ENCODE data around the gene AP4E1.
"Not testable (repeated sequence)": the region's sequence is repeated elsewhere in the genome, so short reads cannot be mapped to it uniquely, and the experiment has no call there.

AP4E1 gene

DNA sequence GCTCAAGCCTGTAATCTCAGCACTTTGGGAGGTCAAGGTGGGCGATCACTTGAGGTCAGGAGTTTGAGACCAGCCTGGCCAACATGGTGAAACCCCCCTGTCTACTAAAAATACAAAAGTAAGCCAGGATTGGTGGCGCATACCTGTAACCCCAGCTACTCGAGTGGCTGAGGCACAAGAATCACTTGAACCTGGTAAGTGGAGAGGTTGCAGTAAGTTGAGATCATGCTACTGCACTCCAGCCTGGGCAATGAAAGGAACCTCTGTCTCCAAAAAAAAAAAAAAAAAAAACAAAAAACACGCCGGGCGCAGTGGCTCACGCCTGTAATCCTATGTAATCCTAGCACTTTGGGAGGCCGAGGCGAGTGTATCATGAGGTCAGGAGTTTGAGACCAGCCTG, 18.9 kb upstream of the AP4E1 start:
- no peak for DNase-seq (ENCODE audit: low read depth in 2 of 2)

DNA sequence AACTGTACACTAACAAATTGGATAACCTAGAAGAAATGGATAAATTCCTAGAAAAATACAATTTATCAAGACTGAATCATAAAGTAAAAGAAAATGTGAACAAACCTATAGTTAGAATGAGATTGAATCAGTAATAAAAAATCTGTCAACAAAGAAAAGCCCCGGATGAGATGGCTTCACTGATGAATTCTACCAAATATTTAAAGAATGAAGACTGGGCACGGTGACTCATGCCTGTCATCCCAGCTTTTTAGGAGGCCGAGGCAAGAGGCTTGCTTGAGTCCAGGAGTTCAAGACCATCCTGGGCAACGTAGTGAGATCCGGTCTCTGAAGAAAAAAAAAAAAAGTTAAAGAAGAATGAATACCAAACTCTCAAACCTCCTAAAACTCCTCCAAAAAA, 17.7 kb upstream of the AP4E1 start:
- no peak for DNase-seq (ENCODE audit: low read depth in 2 of 2)

DNA sequence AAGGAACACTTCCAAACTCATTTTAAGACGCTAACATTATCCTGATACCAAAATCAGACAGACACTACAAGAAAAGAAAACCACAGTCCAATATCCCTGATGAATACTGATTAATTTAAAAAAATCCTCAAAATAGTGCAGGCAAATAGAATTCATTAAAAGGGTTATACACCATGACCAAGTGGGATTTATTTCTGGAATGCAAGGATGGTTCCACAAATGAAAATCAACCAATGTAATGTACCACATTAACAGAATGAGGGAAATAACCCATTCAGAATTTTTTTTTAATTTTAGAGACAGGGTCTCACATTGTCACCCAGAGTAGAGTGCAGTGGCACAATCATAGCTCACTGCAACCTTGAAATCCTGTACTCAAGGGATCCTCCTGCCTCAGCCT, 17.3 kb upstream of the AP4E1 start:
- no peak for DNase-seq (ENCODE audit: low read depth in 2 of 2)

DNA sequence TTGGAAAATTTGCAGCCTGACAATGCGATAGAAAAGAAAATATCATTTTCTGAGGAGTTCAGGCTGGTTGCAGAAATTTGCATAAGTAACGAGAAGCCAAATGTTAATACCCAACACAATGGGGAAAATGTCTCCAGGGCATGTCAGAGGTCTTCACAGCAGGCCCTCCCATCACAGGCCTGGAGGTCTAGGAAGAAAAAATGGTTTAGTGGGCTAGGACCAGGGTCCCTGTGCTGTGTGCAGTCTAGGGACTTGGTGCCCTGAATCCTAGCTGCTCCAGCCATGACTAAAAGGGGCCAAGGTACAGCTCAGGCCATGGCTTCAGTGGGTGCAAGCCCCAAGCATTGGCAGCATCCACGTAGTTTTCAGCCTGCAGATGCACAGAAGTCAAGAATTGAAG, 14.5 kb upstream of the AP4E1 start:
- DNase-seq (ENCODE audit: low read depth in 2 of 2) = no peak

DNA sequence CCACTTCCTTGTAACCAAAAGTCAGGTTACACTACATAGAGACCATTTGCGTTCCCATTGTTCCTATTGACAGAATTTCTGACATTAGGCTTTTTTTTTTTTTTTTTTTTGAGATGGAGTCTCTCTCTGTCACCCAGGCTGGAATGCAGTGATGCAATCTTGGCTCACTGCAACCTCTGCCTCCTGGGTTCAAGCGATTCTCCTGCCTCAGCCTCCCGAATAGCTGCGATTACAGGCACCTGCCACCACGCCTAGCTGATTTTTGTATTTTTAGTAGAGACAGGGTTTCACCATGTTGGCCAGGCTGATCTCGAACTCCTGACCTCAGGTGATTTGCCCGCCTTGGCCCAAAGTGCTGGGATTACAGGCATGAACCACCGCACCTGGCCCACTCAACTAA, 7.1 kb upstream of the AP4E1 start:
- not testable (repeated sequence) for DNase-seq (ENCODE audit: low read depth in 2 of 2)

DNA sequence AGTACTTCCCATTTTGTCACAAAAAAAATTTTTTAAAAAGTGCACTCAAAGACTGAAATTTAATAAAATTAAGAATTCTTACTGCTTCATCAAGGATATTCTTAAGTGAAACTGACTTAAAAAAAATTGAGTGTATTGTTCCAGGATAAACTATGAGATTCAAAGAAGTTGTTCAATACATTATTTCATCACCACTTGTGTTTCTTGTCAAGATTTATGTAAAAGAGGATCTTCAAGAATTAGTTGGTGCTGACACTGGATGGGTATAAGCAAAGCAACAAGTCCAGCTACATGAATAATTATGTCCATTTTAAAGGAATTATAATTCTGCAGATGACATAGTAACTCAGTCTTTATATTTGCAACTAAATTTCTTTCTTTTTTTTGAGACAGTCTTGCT, 4.3 kb upstream of the AP4E1 start:
- no peak for DNase-seq (ENCODE audit: low read depth in 2 of 2)

DNA sequence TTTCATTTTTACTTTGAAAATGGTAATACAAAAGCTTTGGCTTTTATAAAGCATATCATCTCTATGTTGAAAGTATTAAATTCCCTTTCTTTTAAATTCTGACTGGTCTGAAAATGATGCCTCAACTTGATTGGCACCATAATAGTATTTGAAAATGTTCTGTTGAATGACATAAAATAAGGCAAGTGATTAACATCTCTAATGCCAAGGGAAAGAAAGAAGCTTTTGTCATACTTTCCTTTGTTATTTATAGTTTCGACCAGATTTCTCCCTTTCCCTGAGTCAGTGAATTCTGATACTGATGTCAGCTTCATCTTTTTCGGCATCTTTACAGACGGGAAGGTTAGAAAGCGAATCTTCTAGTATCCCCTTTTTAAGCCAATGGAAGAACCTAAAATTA, 3.4 kb upstream of the AP4E1 start:
- DNase-seq (ENCODE audit: low read depth in 2 of 2) = no peak

DNA sequence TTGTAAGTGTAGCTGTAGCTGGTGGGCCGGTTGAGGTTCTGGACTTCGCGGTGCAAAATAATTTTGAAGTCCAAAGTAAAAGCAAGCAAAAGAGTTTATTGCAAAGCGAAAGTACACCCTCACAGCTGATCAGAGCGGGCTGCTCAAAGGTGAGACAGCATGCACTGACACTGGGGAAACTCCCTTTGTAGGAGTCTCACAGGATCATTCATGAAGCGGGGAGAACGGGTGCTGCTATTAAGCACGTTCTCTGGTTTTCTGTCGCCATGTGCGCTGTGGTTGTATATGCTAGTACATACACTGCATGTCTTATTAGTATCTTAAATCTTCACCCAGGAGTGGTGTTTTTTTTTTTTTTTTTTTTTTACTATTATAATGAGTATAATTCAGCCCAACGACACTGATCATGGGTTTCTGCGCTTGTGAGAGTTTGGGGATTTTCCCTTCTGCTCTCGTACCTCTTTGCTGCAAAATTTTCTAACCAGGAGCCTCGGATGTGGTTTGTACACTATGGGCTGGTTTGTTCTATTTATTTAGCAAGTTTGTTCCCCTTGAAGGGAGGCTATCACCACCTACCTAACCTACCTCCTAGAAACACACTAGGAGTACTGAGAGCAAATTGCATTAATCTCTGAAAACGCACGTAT, 1.4 kb upstream of the AP4E1 start:
- peak; percentile 33 to 43 for DNase-seq (ENCODE audit: low read depth in 2 of 2)

DNA sequence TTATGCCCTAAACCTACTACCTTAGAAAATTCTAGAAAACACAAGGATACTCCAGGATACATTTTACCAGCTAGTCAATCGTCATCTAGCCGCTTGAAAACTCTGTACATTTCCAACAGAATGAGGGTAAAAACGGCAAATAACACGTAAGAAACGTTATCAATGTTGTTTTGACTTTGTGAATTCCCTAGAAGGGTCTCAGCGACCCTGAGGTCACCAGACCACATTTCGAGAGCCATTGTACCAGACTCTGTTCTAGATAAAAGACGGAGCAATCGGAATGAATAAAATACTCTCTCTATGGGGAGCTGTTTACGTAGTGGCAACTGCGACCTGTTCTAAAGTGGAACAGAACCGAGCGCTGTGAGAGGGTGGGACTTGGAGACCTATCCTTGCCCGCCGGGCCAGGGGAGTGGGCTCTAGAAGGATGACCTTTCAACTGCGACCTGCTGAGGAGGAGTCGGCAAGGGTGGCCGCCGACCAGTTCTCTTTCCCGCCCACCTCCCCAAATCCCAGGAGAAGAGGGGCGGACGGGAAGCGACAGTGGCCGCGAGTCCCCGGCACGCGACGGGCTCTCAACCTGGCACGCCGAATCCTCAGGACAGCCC, 778 bp upstream of the AP4E1 start:
- peak; percentile 12 to 20 for DNase-seq (ENCODE audit: low read depth in 2 of 2)

DNA sequence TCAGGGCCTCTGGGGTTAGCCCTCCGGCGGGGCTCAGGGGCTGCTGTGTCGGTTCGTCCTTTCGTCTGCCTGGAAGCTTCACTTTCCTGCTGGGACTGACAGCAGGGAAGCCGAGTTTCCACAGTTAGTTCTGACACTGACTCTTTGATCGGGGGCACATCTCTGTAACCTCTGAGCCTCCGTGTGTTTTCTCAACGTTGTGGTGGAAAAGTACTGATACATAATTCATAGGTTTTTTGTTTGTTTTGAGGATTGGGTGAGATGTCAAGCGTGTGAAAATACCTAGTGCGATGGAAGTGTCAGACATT, 481 bp downstream of the AP4E1 start:
- no peak for DNase-seq (ENCODE audit: low read depth in 2 of 2)

DNA sequence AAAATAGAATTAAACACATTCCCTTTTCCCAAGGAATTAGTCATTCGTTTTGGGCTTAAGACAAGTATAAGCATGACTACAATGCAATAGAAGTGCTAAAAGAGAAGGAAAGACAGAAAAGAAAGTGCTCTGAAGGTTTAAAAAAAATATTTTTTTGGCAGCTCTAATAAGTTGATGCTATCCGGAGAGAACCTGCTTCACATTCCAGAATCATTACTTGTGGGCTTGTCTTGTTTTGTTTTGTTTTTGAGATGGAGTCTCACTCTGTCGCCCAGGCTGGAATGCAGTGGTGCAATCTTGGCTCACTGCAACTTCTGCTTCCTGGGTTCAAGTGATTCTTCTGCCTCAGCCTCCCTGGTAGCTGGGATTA, 1.9 kb downstream of the AP4E1 start:
- DNase-seq (ENCODE audit: low read depth in 2 of 2) = not testable (repeated sequence)

DNA sequence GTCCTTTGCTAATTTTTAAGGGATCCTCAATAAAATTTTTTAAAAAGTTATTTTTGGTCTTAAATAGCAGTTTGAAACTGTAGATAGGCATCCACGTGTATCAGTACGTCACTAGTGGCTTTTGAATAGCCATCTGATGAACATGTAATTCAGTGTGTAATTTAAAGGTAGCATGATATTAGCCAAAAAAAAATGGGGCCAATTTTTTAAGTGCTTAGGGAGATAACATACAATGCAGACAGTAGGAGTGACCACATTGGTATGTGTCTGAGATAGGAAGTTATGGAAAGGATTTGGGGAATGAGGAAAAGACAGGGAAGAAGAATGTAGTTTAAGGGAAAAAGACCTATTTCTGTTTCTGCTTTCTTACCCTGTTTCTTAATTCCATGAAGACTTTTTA, 2.5 kb downstream of the AP4E1 start:
- DNase-seq (ENCODE audit: low read depth in 2 of 2) = no peak

DNA sequence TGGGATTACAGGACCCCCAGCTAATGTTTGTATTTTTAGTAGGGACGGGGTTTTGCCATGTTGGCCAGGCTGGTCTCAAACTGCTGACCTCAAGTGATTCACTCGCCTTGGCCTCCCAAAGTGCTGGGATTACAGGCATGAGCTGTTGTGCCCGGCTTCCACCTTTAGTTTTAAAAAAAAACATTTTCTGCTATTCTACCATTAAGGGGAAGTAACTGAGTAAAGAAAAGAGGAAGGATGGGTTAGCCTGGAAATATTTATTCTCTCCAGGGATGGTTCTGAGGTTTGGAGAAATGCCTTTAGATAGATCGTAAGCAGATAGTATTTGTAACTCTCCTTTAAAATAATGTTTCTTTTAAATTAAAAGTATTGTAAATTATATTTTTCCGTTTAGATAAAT, 3.1 kb downstream of the AP4E1 start:
- no peak for DNase-seq (ENCODE audit: low read depth in 2 of 2)

DNA sequence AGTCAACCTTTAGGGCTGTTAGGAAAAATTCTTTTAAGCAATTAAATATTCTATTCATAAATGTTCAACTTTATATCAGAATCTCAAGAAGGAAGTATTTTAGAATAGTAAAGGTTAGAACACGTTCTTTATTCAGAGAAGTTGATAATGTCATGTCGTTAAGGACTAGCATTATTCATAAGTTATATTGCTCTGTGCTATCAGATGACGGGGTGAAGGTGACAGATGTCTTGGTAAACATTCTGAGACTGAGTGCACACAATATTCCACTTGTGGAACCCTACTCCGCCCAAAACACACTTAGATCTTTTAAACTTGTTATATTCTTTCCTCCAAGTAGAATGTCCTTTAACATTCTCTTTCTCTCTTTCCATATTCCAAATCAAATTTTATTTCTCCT, 7.9 kb downstream of the AP4E1 start:
- no peak for DNase-seq (ENCODE audit: low read depth in 2 of 2)

DNA sequence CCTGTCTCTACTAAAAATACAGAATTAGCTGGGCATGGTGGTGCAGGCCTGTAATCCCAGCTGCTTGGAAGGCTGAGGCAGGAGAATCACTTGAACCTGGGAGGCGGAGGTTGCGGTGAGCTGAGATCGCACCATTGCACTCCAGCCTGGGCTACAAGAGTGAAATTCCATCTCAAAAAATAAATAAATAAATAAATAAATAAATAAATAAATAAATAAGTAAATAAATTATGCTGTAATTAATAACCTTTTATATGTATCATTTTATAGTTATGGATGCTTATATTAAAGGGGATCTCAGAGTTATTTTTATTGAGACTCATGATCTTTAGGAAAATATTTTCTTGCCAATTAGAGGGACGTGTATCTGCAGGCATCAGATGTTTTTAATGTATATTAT, 10.9 kb downstream of the AP4E1 start:
- DNase-seq (ENCODE audit: low read depth in 2 of 2) = not testable (repeated sequence)

DNA sequence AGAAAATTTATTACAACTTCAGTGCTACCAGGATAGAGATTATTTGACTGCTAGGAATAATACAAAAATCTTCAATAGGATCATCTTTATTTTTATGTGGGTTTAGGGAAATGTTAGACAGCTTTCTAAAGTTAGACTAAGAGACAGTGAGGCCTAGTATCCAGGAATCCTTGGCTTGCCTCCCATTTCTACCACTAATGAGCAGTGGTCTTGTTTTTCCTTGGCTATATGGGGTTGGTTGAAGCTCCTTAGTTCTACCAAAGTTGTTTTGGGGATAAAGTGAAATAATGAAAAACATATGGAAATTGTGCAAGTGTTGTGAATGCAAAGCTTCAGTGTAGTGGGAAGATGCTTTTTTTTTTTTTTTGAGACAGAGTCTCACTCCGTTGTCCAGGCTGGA, 16.8 kb downstream of the AP4E1 start:
- no peak for DNase-seq (ENCODE audit: low read depth in 2 of 2)

DNA sequence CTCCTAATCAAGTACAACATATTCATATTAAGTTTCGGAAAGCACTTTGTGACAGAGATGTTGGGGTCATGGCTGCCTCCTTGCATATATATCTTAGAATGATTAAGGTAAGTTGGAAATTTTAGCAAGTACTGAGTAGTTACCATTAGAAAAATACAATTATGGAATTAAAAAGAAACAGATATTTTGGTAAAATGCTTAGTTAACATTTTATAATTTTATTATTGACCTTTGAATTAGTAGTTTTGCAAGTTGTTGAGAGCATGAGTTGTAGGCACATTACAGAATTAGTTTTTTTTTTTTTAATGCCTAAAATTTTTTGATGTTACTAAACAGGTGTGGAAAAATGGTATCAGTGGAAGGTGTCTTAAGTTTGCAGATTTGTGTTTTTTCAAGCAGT, 20.6 kb downstream of the AP4E1 start:
- DNase-seq (ENCODE audit: low read depth in 2 of 2) = no peak

DNA sequence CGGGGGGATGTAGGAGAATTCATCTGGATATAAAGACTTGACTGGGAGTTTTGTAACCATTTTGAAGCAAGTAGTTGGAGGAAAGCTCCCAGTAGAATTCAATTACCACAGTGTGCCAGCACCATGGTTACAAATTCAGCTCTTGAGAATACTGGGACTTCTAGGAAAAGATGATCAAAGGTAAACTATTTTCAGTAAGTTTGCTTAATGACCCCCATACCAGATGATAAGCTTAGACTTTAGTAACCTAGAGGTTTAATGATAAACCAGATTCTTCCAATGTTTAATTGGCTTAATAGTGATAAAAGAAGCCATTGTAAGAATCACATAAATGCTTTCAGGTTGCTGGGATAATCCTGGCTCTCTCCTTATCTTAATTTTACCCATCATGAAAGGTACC, 22.3 kb downstream of the AP4E1 start:
- no peak for DNase-seq (ENCODE audit: low read depth in 2 of 2)

DNA sequence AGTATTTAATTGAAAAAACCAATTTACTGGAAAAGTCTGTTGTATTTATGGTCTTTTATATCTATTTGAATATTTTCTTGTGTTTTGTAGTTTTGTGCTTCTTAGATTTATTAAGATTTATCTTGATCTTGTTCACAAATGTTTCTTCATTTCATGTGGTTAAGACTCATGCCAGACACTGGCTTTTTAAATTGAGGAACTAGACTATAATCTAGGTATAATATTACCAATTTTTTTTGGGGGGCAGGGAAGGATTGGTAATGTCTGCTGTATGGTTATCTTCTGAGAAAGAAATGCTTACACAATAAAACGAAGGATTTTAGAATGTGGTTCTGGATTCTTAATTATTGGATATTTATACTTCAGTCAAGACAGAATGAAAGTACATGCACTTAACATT, 24.9 kb downstream of the AP4E1 start:
- DNase-seq (ENCODE audit: low read depth in 2 of 2) = no peak

DNA sequence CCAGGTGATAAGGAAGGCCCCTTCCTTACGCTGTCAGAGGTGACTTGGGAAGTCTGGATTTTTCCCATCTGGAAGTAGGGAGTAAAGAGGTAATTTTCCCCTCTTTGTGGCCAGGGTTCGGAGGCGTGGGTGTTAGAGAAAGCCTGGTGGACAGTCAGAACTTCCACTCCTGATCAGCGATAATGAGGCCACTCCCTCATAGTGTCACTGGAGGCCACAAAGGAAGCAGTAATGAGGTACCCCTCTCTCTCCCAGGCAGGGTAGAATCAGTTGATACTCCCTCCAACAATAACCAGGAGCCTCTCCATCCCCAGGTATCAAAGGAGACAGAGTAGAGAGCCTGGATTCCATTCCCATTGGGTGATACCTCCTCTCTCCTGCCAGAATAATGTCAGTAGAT, 30.0 kb downstream of the AP4E1 start:
- no peak for DNase-seq (ENCODE audit: low read depth in 2 of 2)

DNA sequence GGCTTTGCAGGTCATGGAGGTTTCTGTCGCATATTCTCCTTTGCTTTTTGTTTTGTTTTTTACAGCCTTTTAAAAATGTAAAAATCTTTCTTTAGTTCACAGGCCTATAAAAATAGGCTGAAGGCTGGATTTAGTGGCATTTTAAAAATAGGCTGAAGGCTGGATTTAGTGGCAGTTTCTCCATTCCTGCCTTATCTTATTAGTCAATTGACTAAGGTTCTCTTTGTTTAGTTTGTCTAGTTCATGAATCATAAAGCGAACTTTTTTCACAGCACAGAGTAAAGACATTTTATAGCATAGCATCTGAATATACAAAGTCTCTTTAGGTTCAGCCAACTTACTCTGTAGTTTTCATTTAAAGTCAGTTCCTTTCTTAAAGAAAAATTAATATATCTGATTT, 31.4 kb downstream of the AP4E1 start:
- DNase-seq (ENCODE audit: low read depth in 2 of 2) = no peak

DNA sequence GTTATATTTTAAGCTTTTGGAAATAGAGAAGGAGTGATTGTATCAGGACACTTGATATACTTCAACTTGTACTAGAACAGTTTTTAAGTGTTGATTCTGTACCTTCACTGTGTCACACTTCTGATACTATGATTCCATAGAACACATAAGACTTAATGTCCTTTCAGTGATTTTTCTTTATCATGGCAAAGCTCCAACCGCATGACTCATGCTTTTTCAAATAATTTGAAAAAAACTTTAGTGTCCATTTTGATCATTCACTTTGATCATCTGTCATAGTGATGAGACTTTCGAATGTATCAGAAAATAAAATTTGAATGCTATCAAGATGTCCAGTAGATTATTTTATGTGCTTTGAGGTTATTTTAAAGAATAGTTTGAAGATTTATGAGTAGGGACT, 32.0 kb downstream of the AP4E1 start:
- no peak for DNase-seq (ENCODE audit: low read depth in 2 of 2)

DNA sequence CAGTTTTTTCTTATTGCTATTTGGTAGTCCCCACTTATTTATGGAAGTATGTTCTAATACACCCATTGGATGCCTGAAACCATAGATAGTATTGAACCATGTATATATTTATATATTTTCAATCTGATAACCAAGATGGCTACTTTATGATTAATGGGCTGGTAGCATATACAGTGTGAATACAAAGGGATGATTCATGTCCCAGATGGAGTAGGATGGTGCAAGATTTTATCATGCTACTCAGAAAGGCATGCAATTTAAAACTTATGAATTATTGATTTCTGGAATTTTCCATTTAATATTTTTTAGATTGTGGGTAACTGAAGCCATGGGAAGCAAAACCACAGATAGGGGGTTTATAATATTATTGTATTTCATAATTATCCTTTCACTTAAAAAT, 35.2 kb downstream of the AP4E1 start:
- DNase-seq (ENCODE audit: low read depth in 2 of 2) = no peak

DNA sequence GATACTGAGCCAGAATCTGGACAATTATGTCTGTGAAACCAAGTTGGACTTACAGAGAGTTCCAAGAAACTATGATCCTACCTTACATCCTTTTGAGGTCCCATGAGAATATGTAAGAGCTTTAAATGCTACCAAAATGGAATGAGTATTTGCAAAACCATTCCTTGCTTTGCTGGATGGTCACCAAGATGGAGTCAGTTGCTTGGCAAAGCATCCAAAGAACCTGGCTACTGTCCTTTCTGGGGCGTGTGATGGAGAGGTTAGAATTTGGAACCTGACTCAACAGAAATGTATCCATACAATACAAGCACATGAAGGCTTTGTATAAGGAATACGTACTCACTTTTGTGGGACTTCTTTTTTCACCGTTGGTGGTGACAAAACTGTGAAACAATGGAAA, 36.2 kb downstream of the AP4E1 start:
- DNase-seq (ENCODE audit: low read depth in 2 of 2) = no peak

All from stimulated activated CD8-positive, alpha-beta memory T cell treated with anti-CD3 and anti-CD28 coated beads, Interleukin-7, amount 100 ng/mL, for 1 hour (primary cell).